HG03039 (cell line): ENCODE data around the gene LRRC56.

Experiments used
- ATAC-seq: cut with Tn5 transposase; IDR thresholded peaks from one replicate; pipeline ENCODE4 v1.9.1; 2021; ENCODE audit warnings: mild to moderate bottlenecking, moderate library complexity; ENCODE audit not compliant: unreplicated experiment

The LRRC56 gene

DNA sequence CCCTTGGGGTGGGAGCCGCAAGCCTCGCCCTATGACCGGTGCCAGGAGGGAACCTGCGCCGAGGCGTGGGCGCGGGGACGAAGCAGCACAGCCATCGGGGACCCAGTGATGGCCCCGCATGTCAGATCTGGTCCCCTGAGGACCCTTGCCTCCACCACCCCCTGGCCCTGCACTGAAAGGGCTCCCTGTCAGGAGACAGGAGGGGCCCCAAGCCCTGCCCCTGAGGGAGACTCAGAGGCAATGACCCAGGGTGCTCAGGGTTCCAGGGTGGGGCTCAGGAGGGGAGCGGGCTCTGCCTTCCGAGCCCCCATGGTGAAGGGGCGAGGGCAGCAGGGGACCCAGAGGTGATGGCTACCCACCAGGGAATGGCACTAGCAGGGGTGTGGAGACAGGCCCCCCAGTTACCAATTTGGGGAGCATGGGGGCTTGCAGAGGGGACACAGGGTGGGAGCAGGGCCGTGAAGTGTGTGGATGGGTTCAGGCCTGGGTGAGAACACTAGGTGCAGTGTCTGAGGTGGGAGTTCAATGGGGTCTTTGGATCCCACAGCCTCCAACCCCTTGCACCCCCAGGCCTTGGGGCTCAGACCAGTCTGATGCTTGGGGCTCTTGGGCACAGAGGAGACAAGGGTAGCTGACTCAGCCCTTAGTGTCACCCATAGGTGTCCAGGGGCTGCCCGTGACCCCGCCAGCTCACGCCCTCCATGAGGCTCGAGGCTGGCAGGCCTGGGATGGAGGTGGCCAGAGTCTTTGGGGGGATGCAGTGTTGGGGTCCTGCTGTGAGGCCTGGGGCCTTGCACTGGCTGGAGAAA lies 499 bp downstream of the LRRC56 start:
- no peak for ATAC-seq

- ATAC-seq: no peak
Observed at GRCh38 chr11:538431-539051, 1.2 kb downstream of the LRRC56 start.

DNA sequence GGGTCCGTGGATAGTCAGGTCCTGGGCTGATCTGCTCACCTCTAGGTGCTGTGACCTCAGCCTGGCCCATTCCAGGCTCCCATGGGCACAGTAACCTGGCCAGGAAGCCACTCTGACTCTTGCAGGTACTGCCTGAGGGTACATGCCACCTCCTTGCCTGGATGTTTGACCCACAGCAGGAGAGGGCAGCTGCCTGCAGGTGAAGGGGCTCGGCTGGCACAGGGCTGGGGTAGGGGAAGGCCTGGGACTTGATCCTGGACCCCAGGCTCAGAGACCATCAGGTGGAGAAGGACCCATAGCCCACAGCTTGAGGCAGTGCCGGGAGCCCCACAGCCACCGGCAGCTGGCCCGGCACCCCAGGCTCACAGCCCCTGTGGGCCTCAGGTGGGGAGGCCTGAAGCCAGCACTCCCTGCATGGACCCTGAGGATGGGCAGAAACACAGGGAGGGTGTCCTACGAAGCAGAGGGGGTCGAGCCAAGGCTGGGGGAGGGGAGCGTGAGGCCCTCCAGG lies 2.7 kb downstream of the LRRC56 start:
- ATAC-seq: no peak

- no peak for ATAC-seq
Observed at GRCh38 chr11:540583-541432, 3.5 kb downstream of the LRRC56 start.

GRCh38 chr11:541433-541885 lies 4.1 kb downstream of the LRRC56 start:
- no peak for ATAC-seq

GRCh38 chr11:544817-545166 lies 7.5 kb downstream of the LRRC56 start:
- ATAC-seq: no peak

DNA sequence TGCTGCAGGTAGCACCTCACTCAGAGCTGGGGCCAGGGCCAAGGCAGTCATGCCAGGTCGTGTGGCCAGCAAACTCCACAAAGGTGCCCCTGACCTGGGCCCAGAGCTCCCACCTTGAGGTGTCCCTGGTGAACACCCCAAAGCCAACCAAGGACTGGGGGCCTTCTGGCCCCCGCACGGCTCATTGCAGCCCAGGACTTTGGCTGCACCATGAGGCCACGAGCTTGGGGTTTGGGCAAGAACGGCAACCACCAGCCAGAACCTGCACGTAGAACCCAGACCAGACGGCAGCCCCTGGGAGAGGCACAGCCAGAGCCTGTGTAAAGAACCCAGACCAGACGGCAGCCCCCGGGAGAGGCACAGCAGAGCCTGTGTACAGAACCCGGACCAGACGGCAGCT lies 7.8 kb downstream of the LRRC56 start:
- no peak for ATAC-seq

DNA sequence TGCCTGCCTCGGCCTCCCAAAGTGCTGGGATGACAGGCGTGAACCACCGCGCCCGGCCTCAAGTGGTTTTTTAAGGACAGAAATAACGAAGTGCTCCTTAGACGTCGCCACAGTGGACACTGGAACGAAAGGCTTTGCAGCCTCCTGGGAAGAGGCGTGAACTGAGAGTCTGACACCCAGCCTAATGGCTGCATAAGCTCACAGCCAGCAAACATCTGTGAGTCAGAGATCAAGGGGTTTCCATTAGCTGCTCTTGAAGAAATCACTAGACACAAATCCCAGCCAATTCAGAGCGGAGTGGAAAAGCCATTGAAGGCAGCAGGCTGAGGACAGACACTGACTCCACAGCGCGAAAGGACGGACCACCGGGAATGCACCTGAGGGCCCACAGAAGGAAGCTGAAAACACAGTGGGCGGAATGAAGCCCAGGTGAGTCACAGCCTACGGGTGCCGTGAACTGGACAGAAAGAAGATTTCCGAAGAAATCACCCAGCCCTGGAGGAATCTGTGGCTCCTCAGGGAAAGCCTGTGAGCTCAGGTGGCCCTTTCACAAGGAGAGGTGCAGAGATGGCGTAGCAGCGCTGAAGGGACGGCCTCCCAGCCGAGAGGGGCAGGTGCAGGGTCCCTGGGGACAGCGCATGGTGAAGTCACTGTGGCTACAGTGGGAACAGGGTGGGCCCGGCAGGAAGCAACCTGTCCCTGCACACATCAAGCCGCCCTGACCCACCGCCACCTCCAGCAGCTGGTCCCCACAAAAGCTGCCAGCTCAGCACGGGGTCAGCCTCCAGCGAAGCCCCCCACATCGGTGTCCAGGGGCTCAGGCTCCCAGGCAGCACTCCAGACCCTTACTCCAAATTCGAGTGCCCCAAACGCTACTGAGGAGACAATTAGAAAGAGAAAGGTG lies 11.6 kb downstream of the LRRC56 start:
- no peak for ATAC-seq

- ATAC-seq: no peak
Observed at GRCh38 chr11:550021-550745, 12.9 kb downstream of the LRRC56 start.

- ATAC-seq: no peak
Observed at GRCh38 chr11:550746-551085, 13.4 kb downstream of the LRRC56 start.

GRCh38 chr11:551131-551530 lies 13.8 kb downstream of the LRRC56 start:
- ATAC-seq: no peak

GRCh38 chr11:551596-551995 lies 14.3 kb downstream of the LRRC56 start:
- ATAC-seq: no peak

- ATAC-seq: no peak
Observed at GRCh38 chr11:553083-553987, 16.0 kb downstream of the LRRC56 start.

DNA sequence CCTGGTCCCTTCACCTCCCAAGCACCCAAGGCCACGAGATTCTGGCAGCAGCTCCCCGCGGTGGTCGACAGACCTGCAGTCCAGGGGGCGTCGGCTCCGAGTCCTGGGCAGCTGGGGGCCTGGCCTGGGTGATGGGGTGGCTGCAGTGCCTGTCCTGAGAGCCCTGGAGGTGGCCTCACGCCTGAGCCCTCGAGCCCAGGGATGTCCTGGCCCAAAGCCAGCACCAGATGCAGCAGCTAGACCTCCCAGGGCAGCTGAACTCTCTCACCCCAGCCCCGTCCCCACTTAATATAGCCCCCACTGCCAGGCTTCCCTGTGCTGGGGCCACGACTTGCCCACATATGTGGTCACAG lies 16.6 kb downstream of the LRRC56 start:
- no peak for ATAC-seq

- no peak for ATAC-seq
Observed at GRCh38 chr11:554428-555226, 17.3 kb downstream of the LRRC56 start.

DNA sequence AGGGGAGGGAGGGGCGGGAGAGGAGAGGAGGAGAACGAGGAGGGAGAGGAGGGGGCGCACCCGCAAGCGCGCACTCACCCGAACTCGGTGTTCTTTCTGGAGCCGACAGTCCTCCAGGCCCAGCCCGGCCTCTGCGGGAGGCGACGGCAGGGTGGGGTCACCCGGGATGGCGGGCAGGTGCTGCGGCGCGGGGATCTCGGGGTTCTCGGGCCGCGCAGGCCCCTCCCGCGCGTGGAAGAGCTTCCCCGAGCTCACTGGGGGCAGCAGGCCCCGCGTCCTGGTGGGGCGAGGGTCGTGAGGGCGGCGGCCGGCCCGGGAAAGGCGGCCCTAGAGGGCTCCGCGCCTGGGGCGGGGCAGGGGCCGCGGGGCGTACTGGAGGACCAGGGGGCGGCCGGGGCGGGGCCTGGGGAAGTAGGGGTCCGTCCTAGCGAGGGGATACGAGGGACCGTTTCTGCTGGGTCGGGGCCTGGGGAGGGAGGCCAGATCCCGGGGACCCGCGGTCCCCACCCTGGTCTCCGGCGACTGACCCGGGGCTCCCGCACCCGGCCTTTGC lies 18.0 kb downstream of the LRRC56 start:
- ATAC-seq: no peak

DNA sequence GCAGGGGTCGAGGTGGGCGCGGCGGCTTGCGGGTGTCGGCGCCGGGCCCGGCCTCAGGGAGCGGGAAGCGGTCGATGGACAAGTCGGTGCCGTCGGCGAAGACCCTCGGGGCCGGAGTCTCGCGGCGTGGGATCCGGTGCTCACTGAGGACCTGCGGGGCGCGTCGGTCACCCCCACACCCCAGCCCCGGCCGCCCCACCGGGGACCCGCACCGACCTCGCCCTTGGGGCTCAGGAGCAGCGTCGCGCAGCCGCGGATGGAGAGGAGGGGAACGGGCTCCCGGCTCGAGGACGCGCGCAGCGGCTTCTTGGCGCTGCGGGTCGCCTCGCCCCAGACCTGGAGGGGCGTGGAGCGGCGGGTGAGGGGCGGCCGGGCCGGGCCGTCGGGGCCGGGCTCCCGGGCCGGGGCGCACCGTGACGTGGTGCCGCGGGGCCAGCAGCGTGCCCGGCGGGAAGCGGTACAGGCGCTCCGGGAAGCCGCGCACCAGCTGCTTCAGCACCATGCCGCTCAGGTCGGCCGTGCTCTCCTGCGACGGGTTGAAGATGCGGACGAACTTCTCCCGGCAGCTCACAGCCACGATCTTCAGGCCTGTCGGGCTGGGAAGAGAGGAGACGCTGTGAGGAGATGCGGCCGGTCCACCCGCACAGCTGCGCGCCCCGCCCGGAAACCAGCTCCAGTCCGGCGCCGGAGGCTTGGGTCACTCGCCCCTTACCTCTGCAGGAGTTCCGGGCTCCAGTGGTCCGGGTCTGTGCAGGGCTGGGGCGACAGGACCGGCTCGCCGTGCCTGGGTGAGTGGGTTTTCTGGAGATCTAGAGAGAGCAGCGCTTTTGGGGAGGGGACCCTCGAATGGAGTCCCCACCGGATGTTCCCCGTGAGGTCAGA lies 18.7 kb downstream of the LRRC56 start:
- no peak for ATAC-seq
